H9 (cell line): Measurements from ENCODE around the gene ZNF577. TPM values are rescaled to one million over a fixed set of nuclear protein-coding genes. Genes with fewer than 3 reads are reported as not detected.

Experiments used
- DNase-seq: peaks from one replicate; pipeline ENCODE4 v3.0.0-alpha.2; 2017
- H2AFZ ChIP-seq: one replicate; pipeline ENCODE4 v1.6.1; 2013; ENCODE audit warnings: mild to moderate bottlenecking, low read length, control low read depth, moderate library complexity
- H2AK5ac ChIP-seq: 2 replicates; pipeline ENCODE4 v1.6.1; 2013; ENCODE audit warnings: low read length, control low read depth, mixed read lengths; ENCODE audit not compliant: insufficient read length
- H2BK120ac ChIP-seq: one replicate; pipeline ENCODE4 v1.6.1; 2013; ENCODE audit warnings: low read depth, mild to moderate bottlenecking, low read length, control low read depth, inconsistent platforms; ENCODE audit not compliant: poor library complexity, severe bottlenecking
- H2BK12ac ChIP-seq: 2 replicates; pipeline ENCODE4 v1.6.1; 2013; ENCODE audit warnings: low read length, control low read depth, mixed read lengths, low read depth; ENCODE audit not compliant: insufficient read length
- H2BK15ac ChIP-seq: 2 replicates; pipeline ENCODE4 v1.6.1; 2013; ENCODE audit warnings: low read depth, low read length, control low read depth
- H2BK20ac ChIP-seq: one replicate; pipeline ENCODE4 v1.6.1; 2013; ENCODE audit warnings: low read depth, mild to moderate bottlenecking, low read length, control low read depth, inconsistent platforms; ENCODE audit not compliant: poor library complexity, severe bottlenecking
- H2BK5ac ChIP-seq: 2 replicates; pipeline ENCODE4 v1.6.1; 2013; ENCODE audit warnings: low read length, control low read depth, mixed read lengths; ENCODE audit not compliant: insufficient read length
- H3K14ac ChIP-seq: 2 replicates; pipeline ENCODE4 v1.6.1; 2013; ENCODE audit warnings: low read length, control low read depth; ENCODE audit not compliant: insufficient read depth
- H3K18ac ChIP-seq: 2 replicates; pipeline ENCODE4 v1.6.1; 2013; ENCODE audit warnings: low read depth, mild to moderate bottlenecking, mixed read lengths, low read length, control low read depth; ENCODE audit not compliant: insufficient read length
- H3K23ac ChIP-seq: 2 replicates; pipeline ENCODE4 v1.6.1; 2013; ENCODE audit warnings: low read length, control low read depth, mixed read lengths, low read depth; ENCODE audit not compliant: insufficient read length
- H3K23me2 ChIP-seq: 2 replicates; pipeline ENCODE4 v1.6.1; 2013; ENCODE audit warnings: low read depth, mild to moderate bottlenecking, mixed read lengths, low read length, control low read depth; ENCODE audit not compliant: insufficient read length, poor library complexity, severe bottlenecking
- H3K27ac ChIP-seq: 2 replicates; pipeline ENCODE4 v1.5.1; 2013; ENCODE audit warnings: low read length, control low read depth, mixed read lengths, low read depth; ENCODE audit not compliant: insufficient read length
- H3K27me3 ChIP-seq: 2 replicates; pipeline ENCODE4 v1.6.1; 2013; ENCODE audit warnings: low read length, control low read depth, inconsistent platforms; ENCODE audit not compliant: insufficient read depth
- H3K4ac ChIP-seq: 2 replicates; pipeline ENCODE4 v1.6.1; 2013; ENCODE audit warnings: low read depth, mild to moderate bottlenecking, control low read depth, inconsistent platforms, low read length, moderate library complexity
- H3K4me1 ChIP-seq: 2 replicates; pipeline ENCODE4 v1.6.1; 2013; ENCODE audit warnings: low read length, control low read depth, inconsistent platforms; ENCODE audit not compliant: insufficient read depth
- H3K4me2 ChIP-seq: 2 replicates; pipeline ENCODE4 v1.6.1; 2013; ENCODE audit warnings: low read length, control low read depth, mixed read lengths; ENCODE audit not compliant: insufficient read length, insufficient read depth
- H3K56ac ChIP-seq: 2 replicates; pipeline ENCODE4 v1.6.1; 2013; ENCODE audit warnings: low read depth, mild to moderate bottlenecking, mixed read lengths, low read length, control low read depth; ENCODE audit not compliant: insufficient read length
- H3K79me1 ChIP-seq: 2 replicates; pipeline ENCODE4 v1.6.1; 2013; ENCODE audit warnings: low read depth, mild to moderate bottlenecking, moderate library complexity, low read length, control low read depth, inconsistent platforms; ENCODE audit not compliant: insufficient read depth, poor library complexity, severe bottlenecking
- H3K79me2 ChIP-seq: 2 replicates; pipeline ENCODE4 v1.6.1; 2013; ENCODE audit warnings: low read length, control low read depth, inconsistent platforms; ENCODE audit not compliant: insufficient read depth
- H3K9ac ChIP-seq: 2 replicates; pipeline ENCODE4 v1.6.1; 2013; ENCODE audit warnings: low read length, control low read depth, mixed read lengths; ENCODE audit not compliant: insufficient read length; ENCODE audit errors: extremely low read depth
- H3K9me3 ChIP-seq: one replicate; pipeline ENCODE4 v1.6.1; 2013; ENCODE audit warnings: low read depth, low read length, inconsistent platforms; ENCODE audit not compliant: control insufficient read depth
- H3T11ph ChIP-seq: one replicate; pipeline ENCODE4 v1.6.1; 2013; ENCODE audit warnings: mild to moderate bottlenecking, low read length, control low read depth, inconsistent platforms
- H4K20me1 ChIP-seq: one replicate; pipeline ENCODE4 v1.6.1; 2013; ENCODE audit not compliant: control insufficient read depth, insufficient read length, insufficient read depth
- H4K5ac ChIP-seq: 2 replicates; pipeline ENCODE4 v1.6.1; 2013; ENCODE audit warnings: low read depth, mild to moderate bottlenecking, mixed read lengths, low read length, control low read depth; ENCODE audit not compliant: insufficient read length
- H4K8ac ChIP-seq: replicated peaks from 2 replicates; pipeline ENCODE4 v1.6.1; 2013; ENCODE audit warnings: low read length, control low read depth, mixed read lengths, low read depth; ENCODE audit not compliant: insufficient read length
- H4K91ac ChIP-seq: 2 replicates; pipeline ENCODE4 v1.6.1; 2013; ENCODE audit warnings: low read depth, mild to moderate bottlenecking, moderate library complexity, mixed read lengths, low read length, control low read depth; ENCODE audit not compliant: insufficient read length
- H3K27ac Mint-ChIP-seq, 3 experiments: 2 replicates in 2 of 3; 3 replicates in 1 of 3; pipeline ENCODE4 v1.8.0; 2020 to 2021; ENCODE audit warnings: mixed read lengths in 3 of 3, mild to moderate bottlenecking in 1 of 3, moderate library complexity in 1 of 3
- H3K27me3 Mint-ChIP-seq: 2 replicates; pipeline ENCODE4 v1.8.0; 2021; ENCODE audit warnings: low read depth, mild to moderate bottlenecking, moderate library complexity, mixed read lengths
- H3K36me3 Mint-ChIP-seq, 3 experiments: 2 replicates in 2 of 3; 3 replicates in 1 of 3; pipeline ENCODE4 v1.8.0; 2020 to 2021; ENCODE audit warnings: low read depth in 3 of 3, mixed read lengths in 3 of 3; ENCODE audit not compliant: insufficient read depth in 1 of 3
- H3K4me1 Mint-ChIP-seq, 2 experiments: 2 replicates each; pipeline ENCODE4 v1.8.0; 2020; ENCODE audit warnings: mixed read lengths in 2 of 2
- H3K4me3 Mint-ChIP-seq, 2 experiments: 2 replicates in 1 of 2; 3 replicates in 1 of 2; pipeline ENCODE4 v1.8.0; 2020 to 2021; ENCODE audit warnings: mild to moderate bottlenecking in 2 of 2, mixed read lengths in 2 of 2, moderate library complexity in 1 of 2
- H3K9me3 Mint-ChIP-seq, 2 experiments: 2 replicates in 1 of 2; 3 replicates in 1 of 2; pipeline ENCODE4 v1.8.0; 2020; ENCODE audit warnings: mild to moderate bottlenecking in 2 of 2, mixed read lengths in 2 of 2, moderate library complexity in 1 of 2
- CTCF ChIP-seq: fragments of 200-600 bp; sonication (generic); conservative IDR thresholded peaks from 3 replicates; pipeline ENCODE4 v1.8.0; 2021; ENCODE audit warnings: antibody characterized with exemption, mild to moderate bottlenecking
- WGBS: extraction: QIAGEN DNeasy Blood & Tissue Kit; methylation state at CpG from one replicate; pipeline ENCODE4 v1.1.7; 2013; ENCODE audit warnings: missing lambda C conversion rate, low lambda C conversion rate, mixed read lengths; ENCODE audit not compliant: insufficient read length; ENCODE audit errors: extremely low coverage; 5-methylcytosine and 5-hydroxymethylcytosine counted together
- total RNA-seq: library from RNA; stranded (reverse); gene quantifications from 2 replicates; pipeline ENCODE4 v1.2.1, GENCODE V29; 2021

ZNF577 gene
- total RNA-seq, 1 experiment from 2014 or later, result 42.1 TPM

- Histone ChIP-seq H4K91ac (no peak overlapping the region), H2AFZ (no peak overlapping the region), H3K4me2 (no peak overlapping the region), H2BK20ac (no peak overlapping the region), H2BK5ac (no peak overlapping the region), H3K18ac (no peak overlapping the region), H3K56ac (no peak overlapping the region), H2BK120ac (no peak overlapping the region), H2AK5ac (no peak overlapping the region), H3K23ac (no peak overlapping the region), H4K5ac (no peak overlapping the region), H3K79me1 (no peaks in the 10 kb centered on the region), H3T11ph (no peak overlapping the region), H3K27ac (no peak overlapping the region), H4K8ac (no peak overlapping the region), H3K27me3 (no peaks in the 10 kb centered on the region), H3K4ac (no peak overlapping the region), H3K9ac (no peak overlapping the region), H4K20me1 (no peaks in the 10 kb centered on the region), H2BK15ac (no peak overlapping the region), H3K79me2 (no peaks in the 10 kb centered on the region), H3K9me3 (peaks cover 16% of the 10 kb centered on the region), H3K23me2 (no peaks in the 10 kb centered on the region), H3K14ac (no peak overlapping the region), H2BK12ac (no peak overlapping the region), H3K4me1 (no peaks in the 10 kb centered on the region)
- Mint-ChIP-seq H3K4me1 (no peaks in the 10 kb centered on the region), H3K9me3 (peaks cover 96 to 97% of the 10 kb centered on the region in 2 experiments), H3K4me3 (no peak overlapping the region), H3K27ac (no peak overlapping the region), H3K27me3 (peaks cover 2% of the 10 kb centered on the region; the same call in 1 of the 2 replicates), H3K36me3 (peaks cover 0 to 26% (median 5%) of the 10 kb centered on the region in 3 experiments; a peak in 6 of 7 replicates)
- WGBS, result no CpG with 5 or more reads among the region's 2 CpGs
- TF ChIP-seq CTCF, result no peak
- DNase-seq, result no peak
These were observed 65.4 kb downstream of the ZNF577 start for GRCh38 chr19:51822325-51822724.
